Fibroblast of the conjunctiva (primary cell): Measurements from ENCODE around the gene RRAGD.

Experiments
- DNase-seq: peaks from one replicate; pipeline ENCODE4 v3.0.0-alpha.2; 2010; ENCODE audit warnings: low read depth

Gene RRAGD

DNA sequence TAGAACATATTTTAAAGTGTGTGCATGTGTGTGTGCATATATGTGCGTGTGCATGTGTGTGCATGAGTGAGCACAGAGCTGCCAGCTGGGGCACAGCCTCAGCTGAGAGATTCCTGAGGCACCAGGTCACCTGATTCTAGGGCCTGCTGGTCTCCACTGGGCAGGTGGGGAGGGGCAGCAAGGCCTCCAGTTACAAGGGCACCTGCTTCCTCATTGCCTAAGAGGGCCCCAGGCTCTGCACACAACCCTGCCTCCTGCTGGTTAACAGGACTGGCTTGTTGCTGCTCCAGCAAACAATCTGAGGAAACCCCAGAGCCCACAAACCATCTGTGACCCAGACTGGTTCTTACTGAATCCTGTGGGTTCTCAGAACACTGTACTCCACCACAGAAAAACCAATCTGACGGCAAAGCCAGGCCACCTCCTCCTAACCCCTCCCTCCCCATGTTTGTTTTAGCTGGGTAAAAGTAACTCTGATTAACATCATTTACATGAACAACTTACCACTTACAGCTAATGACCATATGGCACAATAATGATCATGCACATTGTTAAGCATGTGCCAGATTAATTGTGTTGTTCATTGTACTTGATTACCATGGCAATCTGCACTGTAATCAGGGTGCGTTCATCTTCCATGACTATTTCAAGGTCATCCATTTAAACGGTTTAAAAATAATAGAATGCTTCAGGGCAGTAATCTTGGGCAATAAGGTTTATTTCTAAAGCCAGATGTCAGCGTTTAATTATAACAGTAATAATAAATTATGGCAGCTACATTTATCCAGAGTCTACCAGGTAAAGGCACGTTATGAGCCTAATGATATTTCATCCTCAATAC, 36.4 kb downstream of the RRAGD start:
- no peak for DNase-seq

DNA sequence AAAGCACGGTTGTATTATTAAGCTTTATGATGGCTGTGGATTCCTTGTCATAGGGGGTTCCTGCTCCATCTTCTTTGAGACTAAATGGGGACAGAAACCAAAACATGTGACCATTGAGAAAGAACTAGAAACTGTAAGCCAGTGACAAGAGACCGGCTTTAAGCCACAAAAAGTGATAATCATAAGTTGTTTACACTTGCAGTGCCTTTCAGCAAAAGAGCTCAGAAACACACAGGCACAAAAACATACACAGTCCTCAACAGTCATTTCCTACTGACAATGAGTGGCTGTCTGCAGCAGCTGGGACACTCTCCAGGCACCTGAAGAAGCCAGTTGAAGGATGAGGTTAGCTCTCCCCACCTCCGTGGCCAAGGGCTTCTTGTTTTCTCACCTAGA, 39.6 kb downstream of the RRAGD start:
- DNase-seq, result no peak

DNA sequence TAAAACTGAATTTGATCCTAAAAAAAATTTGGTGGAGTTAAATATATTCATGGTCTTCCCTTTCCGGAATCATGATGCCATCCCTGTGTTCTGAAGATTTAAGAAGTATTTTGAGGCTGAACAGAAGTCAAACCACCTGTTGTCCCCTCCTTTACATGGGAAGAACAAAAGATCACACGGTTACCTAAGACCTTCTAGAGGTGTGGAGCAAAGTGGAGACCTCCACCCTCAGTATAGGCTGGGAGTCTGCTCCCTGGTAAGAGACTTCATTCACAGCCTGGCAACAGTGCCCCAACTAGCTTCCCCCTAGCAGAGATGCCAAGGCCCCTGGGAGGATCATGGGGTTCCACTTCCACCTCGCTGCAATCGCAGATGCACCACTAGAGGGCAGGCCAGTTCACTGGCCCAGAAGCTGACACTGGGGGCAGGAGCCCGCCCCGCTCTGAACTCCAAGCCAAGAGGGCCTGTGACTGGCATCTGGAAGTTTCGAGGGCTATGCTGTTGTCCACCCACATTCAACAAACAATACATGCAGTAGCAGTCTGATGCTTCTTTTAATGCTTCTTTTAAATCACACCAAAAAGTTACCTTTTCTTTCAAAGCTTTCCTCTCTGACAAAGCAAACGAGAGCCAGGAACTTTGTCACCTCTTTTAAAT, 40.1 kb downstream of the RRAGD start:
- DNase-seq, result peak; percentile 29

DNA sequence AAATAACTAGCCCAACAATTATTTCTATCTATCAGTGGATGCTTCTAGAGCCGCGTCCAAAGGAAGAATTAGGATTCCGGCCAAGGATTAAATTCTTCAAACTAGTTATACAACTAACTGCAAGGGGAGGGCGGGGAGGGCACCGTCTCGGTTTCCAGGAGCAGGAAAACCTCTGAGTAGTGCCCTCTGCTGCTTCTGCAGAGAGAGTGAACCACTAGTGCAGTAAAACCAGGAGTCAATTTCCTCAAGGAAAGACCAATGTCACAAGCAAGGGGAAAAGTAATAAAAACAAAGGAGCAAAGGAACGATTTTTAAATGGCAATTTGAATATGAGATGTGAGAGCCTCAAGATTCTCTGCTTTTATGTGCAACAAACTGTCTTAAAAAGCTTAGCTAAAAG, 43.1 kb downstream of the RRAGD start:
- DNase-seq, result no peak

DNA sequence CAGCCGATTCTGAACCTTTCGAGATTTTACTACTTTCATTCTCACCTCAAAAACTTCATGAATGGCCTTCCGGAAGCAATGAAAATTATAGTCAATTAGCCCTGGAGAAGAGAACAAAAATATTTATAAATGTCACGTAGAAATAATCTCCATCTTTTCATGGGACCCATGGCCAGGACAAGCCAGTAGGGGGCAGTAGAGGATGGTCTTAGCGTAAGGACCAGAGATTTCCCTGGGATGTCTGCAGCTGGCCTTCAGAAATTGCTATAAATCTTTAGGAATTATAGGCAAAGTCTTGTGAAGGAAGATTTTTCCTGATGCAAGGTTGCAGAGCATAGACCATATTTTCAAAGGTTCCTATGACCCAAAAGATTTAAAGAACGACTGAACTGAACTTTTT, 44.0 kb downstream of the RRAGD start:
- peak; percentile 33 for DNase-seq

DNA sequence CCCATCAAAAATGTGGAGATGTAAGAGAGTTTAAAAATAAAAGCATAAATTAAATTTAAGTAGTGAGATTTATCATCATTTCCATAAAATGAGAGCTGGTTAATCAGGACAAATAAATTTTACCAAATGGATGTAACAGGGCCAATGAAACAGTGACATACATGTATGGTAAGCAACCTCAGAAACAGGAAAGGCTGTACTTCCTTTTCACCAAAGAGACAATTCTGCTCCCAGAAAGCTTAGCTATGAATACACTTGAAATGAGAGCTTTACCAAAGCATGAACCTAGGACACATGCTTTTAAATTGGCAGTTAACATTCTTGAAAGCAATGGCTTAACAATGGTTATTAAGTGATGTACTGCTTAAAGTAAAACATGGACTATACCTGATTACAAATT, 47.5 kb downstream of the RRAGD start:
- no peak for DNase-seq

DNA sequence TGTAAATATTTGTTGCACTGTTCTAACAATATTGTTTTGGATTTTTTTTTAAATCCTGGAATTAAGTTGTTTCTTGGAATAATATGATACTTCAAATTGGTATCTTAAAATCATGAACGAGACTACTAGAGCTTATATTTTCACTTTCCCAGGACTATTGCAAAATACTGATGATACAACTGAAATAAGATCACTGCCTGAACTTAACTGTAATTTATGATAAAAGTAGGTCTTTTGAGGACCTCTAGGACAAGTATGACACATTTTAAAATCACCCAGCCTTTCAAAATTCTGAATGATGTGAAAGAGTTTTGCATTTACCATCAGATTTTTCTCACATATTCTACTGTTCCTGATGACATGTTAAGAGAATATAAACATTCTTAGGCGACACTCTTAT, 50.9 kb downstream of the RRAGD start:
- DNase-seq, result no peak

DNA sequence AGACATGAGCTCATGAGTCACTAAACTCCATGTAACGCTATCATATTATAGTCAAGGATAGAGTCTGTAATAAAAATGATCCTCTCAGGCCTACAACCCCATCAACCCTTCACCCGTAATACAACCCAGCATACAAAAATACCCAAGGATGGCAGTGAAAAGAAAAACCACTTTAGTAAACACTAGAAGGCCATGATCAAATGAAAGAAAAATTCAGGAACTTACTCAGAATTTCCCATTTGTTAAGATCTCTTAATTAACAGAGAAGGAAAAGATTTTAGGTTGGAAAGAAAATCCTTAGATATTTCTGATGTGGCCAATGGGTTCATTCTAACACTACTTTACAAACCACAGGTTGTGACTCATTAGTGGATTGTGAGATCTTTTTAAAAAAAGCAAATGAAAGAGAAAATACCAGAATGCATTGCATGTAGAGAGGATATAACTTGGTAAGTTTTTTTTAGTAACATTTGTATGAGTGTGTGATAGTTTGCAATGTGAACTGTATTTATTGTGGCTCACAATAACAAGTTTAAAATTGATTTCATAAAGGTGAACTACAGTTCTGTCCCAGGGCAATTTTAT, 51.6 kb downstream of the RRAGD start:
- no peak for DNase-seq

DNA sequence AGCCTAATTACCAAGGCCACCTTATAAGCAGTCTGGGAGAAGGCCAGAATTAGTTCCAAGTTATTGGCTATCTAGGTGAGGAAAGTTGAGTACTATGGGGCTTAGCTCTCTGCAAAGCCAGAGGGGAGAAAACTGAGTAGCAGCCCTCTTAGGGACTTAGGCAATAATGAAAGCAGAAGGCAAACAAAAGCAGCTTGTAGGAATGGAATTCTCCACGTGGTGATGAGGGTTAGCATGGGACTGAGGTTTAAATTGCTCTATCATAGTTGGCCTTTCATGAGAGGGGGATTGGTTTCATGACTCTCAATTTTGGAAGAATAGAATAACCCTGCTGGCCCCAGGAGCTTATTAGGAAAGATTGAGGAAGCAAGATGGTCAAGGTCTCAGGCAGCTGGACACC, 52.5 kb downstream of the RRAGD start:
- no peak for DNase-seq

DNA sequence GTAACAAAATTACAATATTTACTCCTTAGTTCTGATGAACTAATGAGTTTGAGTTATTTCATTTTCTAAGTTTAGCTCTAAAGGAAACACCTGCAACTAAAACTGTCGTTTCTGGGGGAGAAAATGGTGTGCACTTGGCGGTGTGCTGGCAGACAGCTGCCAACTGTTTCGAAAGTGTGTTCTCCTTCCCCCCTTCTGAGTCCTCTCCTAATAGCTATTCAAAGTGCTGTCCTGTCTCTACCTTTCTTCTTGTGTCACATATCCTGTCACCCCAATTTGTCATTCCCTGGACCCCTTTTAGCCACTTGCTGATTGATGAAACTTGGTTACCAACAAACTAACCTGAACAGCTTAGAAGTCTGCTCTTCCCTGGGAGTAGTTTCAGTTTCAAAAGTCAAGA, 54.7 kb downstream of the RRAGD start:
- no peak for DNase-seq

DNA sequence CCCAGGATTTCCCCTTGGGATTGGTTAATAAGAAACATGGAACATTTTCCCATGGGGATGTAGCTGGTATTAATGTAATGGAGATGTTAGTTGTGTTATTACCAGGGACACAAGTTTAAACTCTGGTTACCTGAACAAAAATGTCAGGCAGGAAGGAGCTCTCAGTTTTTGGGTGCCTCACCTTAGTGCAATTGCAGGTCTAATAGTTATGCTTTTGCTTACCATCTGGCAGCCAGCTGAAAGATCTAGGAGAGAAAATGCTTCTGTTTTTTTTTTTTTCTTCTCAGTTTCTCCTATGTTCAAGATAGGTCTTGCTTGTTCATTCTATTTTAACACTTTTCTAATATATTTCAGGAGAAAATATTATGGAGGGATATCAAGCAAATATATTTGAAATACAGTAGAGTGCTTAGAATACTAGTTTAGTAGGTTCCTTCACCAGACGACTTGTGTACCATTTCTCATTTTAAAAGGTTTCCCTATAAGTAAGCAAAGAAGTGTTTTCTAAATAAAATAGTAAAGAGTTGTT, 55.4 kb downstream of the RRAGD start:
- DNase-seq, result no peak

DNA sequence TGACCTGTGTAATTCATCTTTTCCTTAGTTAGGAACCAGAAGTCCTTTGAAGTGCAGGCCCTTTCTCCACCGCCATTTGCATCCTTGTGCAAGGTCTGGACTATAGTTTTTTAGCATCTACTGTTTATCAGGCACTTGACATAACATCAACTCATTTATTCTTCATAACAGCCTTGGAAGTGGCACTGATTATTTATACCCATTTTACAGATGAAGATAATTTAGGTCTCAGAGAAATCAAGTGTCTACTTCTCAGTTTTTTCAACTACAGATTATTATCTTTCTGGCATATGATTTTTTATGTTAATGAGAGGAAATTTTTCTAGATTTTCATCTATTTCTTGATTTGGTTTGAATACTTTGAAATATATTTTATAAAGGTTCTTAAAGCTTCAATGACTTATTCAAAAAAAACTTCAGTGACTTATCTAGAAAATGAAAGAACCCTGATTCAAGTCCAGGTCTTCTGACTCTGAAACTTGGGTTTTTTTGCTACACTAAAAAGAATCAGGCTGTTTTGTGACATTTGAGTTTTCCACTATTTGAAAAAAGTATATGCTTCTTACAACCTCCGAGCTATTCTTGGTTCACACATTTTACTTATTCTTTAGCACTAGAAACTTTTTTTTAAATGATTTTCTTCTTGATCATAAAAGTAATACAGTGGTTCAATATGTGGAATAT, 56.4 kb downstream of the RRAGD start:
- no peak for DNase-seq

DNA sequence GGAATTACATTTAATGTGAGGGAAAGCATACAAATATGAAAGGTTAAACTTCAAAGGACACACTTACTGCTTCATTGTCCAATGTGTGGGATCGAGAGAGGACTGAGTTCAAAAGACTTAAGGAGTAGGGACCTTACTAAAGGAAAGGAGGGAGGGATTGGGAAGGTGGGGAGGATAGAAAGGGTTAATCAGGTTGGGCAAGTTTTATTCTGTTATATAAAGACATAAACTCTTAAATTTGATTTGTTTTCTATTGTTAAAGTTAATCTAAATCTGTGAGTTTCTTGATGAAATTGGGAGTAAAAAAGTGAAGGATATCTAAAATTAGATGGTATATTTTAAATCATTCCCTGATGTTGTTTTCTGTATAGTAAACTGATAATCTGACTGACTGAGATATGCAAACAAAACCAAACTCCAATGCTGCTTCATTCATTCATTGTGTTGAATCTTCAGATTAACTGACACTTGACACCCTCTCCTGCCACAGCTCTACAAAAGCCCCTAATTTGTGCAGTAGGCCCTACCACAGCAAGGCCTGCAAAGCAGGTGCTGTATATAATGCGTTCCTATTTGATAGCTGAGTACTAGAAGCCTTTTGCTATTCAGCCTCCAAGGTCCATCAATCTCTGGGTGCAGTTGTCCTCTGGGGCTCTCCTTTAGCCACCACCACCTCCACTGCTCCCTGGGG, 58.2 kb downstream of the RRAGD start:
- no peak for DNase-seq

DNA sequence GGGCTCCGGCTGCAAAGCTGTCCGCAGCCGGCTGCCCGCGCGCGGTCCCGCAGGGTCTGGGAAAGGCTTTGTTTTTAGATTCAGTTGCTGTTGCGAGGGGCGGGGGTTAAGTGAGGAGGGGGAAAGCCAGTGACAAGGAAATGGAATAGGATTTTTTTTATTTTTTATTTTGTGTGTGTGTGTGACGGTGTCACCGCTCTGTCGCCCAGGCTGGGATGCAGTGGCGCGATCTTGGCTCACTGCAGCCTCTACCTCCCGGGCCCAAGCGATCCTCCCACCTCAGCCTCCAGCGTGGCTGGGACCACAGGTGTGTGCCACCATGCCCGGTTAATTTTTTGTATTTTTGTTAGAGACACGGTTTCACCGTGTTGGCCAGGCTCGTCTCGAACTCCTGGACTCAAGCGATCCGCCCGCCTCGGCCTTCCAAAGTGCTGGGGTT, 58.9 kb downstream of the RRAGD start:
- no peak for DNase-seq

DNA sequence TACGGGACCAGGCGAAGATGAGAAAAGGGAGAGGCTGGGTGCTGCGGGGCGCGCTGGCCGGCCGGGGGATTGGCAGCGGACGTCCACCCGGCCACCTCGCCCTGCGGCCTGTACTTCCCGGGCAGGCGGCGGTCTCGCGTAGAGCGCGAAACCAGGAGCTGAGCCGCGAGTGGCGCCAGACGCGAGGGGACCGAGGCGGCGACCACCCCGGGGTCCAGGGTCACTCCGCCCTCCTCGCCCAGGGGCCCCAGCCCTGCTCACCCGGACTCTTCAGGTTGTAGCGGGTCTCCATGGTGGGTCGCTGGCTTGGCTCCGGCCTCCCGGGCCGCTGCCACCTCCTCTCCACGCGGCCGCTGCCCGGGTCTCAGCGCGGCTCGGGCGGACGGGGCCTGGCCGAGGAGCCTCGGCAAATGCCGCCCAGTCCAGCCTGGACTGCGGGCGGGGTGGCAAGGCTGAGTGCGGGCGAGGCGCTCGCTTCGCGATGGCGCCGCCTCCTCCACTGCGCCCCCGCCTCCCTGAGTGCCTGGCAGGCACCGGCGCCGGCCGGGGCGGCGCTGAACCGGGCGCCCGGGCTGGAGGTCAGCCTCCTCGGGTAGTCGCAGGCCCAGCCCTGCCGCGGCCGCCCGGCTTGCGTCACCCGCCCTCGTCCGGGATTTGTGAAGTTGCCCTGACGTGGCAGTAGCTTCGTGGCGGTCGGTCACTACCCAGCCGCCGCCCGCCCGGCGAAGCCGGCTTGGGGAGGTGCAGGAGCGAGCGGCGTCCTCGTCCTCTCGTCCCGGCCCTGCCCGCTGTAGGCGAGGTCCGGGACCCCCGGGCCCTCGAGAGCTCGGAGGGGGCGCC, 59.6 kb downstream of the RRAGD start, which contains the start of gene UBE2J1:
TSS of gene UBE2J1 (minus strand) at position 445 of the 840 bp plus-strand sequence. CDS start at position 292, 153 bp downstream.
- DNase-seq, result peak; percentile 88

DNA sequence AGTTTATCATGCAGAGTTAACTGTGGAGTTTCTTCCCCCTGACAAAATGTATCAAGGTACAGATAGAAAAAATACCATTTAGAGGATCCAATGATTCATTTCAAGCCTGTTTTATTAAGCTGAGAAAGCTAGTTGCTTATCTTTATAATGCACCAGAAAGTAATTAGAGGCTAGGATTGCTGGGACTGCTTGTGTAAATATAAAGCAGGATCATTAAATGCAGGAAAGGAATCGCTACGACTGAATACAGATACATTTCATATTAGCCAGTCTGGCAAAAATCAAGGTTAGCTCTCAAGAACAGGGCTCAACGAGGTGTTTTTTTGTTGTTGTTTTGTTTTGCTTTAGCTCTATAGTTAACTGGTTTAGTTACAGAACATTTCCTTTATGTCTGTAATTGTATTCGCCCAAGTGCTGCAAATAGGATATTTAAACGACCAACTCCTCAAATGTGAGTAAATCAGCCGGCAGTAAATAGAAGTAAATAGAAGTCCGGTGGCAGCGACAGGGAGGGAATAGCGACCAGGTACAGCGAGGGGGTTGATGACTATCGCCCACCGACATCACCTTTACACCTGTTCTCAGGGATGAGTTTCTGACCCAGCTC, 60.3 kb downstream of the RRAGD start:
- DNase-seq, result no peak

DNA sequence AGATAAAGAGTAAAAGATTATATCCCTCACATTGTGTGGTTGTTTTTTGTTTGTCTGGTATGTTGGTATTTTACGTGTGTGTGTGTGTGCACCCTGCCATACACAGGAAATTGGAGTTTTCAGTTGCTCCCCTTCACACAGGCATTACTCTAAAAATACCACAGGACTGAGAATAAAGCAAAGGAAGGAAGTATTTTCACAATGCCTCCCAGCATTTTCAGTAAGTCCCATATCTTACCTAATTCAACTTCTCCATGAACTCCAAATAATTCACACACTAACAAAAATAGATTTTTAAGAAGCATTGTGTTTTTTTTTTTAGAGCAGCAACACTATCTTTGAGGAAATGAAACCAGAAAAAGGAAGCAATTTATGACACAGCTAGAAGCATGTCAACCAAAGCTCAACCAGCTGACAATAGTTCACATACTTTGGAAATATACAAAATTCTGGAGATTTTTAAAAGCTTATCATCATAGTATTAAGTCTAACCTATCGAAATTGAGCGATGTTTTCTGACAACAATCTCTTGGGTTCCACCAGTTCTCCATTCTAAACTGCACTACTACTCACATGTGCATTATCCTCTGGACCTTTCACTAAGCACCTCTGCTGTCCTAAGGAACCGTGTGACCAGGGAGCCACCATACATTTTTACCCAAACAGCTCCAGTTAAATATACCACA, 61.6 kb downstream of the RRAGD start:
- DNase-seq, result no peak

DNA sequence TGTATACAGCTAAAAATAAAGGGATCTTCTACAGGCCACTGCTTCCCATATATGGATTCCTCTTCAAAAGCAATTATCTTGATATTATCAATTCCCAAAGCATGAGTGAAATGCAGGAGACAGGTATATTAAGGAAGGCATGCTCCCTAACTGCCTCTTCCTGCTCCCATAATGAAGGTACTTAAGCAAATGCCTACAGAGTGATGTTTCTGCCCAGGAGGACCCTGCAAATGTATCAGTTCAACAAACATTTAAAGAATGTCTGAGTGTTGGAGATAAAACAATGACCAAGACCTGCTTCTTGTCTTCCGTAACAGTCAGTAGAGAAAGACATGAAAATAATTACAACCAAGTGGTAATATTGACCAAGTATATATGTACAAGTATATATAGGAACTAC, 63.7 kb downstream of the RRAGD start:
- no peak for DNase-seq

DNA sequence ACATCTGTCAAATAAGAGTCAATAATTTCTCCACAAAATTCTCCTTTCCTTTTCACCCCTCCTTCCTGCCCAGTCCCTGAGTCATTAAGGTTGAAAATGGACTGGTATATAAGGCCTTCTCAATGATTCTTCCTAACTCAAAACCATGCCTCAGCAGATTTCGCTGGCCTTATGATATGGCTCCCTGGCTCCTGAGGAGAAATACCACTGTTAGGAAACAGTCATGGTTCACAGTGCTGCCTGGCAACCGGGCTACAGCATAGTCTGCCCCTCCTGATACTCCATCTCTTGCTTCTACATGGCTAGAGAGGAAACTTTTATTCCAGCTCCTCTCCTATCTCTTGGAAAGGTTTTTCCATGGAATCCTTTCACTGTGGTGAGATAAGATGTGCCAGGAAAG, 64.2 kb downstream of the RRAGD start:
- DNase-seq, result no peak

DNA sequence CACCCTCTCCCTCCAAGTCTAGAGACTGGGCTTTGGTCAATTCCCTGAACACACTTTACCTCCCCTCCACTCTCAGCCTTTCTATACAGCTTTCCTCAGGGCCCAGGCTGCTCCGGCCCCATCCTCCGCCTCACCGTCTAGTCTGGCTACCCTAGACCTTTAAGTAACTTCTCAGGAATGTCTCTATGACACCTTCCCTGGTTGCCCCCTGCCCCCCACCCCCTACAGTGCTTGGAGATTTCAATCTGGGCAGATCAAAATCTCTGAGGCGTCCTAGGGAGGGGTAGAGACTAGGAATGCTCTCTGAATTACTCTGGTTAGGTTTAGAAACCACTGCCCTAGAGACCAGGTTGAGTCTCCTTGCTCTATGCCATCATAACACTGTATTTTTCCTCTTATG, 65.6 kb downstream of the RRAGD start:
- DNase-seq, result no peak
